GM18907 (cell line): Measurements from ENCODE around the gene SLC9A2.

Experiments used
- ATAC-seq: cut with Tn5 transposase; IDR thresholded peaks from one replicate; pipeline ENCODE4 v1.9.1; 2021; ENCODE audit warnings: mild to moderate bottlenecking, moderate library complexity; ENCODE audit not compliant: unreplicated experiment

SLC9A2 gene, protein sequence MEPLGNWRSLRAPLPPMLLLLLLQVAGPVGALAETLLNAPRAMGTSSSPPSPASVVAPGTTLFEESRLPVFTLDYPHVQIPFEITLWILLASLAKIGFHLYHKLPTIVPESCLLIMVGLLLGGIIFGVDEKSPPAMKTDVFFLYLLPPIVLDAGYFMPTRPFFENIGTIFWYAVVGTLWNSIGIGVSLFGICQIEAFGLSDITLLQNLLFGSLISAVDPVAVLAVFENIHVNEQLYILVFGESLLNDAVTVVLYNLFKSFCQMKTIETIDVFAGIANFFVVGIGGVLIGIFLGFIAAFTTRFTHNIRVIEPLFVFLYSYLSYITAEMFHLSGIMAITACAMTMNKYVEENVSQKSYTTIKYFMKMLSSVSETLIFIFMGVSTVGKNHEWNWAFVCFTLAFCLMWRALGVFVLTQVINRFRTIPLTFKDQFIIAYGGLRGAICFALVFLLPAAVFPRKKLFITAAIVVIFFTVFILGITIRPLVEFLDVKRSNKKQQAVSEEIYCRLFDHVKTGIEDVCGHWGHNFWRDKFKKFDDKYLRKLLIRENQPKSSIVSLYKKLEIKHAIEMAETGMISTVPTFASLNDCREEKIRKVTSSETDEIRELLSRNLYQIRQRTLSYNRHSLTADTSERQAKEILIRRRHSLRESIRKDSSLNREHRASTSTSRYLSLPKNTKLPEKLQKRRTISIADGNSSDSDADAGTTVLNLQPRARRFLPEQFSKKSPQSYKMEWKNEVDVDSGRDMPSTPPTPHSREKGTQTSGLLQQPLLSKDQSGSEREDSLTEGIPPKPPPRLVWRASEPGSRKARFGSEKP

DNA sequence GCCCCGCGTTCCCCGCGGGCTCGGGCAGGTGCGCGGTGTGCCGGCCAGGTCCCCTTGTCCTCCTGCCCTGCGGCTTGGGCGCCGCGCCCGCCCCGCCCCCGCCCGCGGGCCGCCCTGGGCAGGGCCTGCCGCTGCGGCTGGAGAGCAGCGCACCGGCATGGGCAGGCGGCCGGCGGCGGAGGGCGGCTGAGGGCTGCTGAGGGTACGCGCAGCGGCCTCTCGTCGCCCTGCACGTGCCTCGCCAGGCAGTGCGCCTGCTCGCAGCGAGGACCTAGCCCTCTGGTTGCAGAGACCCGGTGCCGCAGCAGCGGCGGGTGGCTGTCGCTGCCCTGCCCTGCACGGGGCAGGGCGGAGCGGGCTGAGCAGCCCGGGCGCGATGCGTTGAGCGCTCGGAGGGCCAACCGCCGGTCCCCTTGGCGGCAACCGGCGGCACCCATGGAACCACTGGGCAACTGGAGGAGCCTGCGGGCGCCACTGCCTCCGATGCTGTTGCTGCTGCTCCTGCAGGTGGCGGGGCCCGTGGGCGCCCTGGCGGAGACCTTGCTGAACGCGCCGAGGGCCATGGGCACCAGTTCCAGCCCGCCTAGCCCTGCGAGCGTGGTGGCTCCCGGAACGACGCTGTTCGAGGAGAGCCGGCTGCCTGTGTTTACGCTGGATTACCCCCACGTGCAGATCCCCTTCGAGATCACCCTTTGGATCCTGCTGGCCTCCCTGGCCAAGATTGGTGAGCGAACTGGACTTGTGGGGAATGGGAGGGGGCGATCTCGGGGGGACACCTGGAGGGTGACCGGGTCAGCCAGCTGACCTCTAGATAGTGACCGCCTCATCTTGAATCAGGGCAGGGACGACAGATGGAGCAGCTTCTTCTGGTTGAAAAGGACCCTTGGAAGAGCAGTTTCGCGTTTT, at the start of gene SLC9A2:
TSS of gene SLC9A2 (plus strand) at position 140 of the 906 bp plus-strand sequence. CDS start at position 436, 296 bp downstream.
- ATAC-seq = no peak

GRCh38 chr2:102575888-102576287, 43.5 kb upstream of the SLC9A2 start:
- no peak for ATAC-seq

GRCh38 chr2:102578376-102578775, 41.0 kb upstream of the SLC9A2 start:
- no peak for ATAC-seq

GRCh38 chr2:102581911-102582310, 37.4 kb upstream of the SLC9A2 start:
- ATAC-seq = no peak

DNA sequence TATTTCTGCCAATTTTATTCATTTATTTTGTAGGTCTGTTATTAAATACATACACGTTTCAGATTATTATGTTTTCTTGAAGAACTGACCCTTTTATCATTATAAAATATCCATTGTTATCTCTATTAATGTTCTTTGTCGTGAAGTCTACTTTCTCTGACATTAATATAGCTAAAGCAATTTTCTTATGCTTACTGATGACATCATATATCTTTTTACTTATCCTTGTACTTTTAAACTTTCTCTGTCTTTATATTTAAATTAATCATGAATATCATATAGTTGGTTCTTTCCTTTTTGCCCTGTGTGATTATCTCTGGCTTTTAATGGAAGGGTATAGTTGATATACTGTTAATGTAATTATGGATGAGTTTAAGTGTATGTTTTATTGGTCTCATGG, 36.5 kb upstream of the SLC9A2 start:
- ATAC-seq = no peak

GRCh38 chr2:102585847-102586404, 33.4 kb upstream of the SLC9A2 start:
- ATAC-seq = no peak

- no peak for ATAC-seq
These were observed 31.0 kb upstream of the SLC9A2 start for GRCh38 chr2:102588213-102588939.

DNA sequence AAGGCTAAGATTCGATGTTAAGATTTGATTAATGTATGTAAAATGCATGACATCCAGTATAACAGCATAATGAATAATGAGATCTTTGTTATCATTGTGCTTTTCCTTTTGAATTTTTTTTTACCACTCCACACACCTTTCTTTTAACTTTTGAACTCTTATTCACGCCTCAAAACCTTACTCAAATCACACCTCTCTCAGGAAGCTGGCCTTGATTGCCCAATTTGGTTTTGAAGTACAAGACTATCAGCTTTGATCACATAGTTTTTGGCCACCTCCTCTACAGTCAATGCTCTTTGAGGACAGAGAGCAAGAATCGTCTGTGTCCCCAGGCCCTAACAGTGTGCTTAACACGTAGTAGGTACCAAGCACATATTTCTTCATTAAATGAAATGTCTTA, 29.9 kb upstream of the SLC9A2 start:
- no peak for ATAC-seq

DNA sequence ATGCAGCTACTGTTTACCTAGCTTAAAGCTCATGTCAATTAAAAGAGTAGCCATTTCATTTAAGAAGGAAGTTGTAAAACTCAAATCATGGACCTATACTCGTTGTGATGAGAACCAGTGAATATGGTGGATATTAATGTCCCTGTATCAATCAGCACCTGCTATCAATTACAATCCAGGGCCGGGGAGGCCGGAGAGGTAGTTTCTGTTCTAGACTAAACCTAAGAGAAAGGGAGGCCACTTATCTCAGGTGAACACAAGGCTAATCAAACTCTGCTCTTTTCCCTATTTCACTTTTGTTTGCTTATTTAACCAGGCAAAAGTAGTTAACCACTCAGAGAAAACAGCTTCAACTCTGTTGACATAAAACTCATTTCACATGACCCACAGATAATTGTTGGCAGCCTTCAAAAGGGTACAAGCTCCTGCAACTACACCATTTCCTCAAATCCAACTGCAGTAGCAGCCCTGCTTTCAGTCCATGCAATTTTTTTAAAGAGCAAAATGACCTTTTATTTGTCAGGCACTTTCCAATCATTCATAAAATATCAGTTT, 27.8 kb upstream of the SLC9A2 start:
- no peak for ATAC-seq

GRCh38 chr2:102592601-102593000, 26.8 kb upstream of the SLC9A2 start:
- no peak for ATAC-seq

- no peak for ATAC-seq
These were observed 25.8 kb upstream of the SLC9A2 start for GRCh38 chr2:102593516-102593915.

DNA sequence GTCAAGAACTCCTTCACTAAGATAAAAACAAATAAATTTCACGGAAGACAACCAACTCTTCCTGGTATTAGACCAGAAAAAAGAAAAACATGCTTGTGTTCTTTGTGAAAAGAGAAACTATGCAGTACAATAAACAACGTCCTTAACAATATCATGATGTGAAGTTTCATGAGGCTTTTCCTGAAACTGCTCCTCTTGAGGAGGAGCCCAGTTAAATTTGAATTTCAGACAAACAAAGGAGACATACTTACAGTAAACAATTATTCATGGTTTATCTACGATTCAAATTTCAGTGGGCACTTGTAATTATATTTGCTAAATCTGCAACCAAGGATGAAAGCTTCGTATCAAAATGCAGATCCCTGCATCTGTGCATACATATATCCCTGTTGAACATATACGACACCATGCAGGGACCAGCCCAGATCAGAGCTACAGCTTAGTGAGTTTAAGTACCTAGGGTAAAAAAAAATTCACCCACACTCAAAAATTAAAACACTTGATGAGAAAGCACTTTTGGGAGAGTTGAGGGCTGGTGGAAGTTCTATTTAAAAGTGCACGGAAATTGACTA, 24.8 kb upstream of the SLC9A2 start:
- ATAC-seq = no peak

- no peak for ATAC-seq
These were observed 21.6 kb upstream of the SLC9A2 start for GRCh38 chr2:102597788-102598187.

- ATAC-seq = no peak
These were observed 19.9 kb upstream of the SLC9A2 start for GRCh38 chr2:102599486-102599885.

- no peak for ATAC-seq
These were observed 17.6 kb upstream of the SLC9A2 start for GRCh38 chr2:102601730-102602129.

GRCh38 chr2:102603904-102604303, 15.4 kb upstream of the SLC9A2 start:
- ATAC-seq = no peak

DNA sequence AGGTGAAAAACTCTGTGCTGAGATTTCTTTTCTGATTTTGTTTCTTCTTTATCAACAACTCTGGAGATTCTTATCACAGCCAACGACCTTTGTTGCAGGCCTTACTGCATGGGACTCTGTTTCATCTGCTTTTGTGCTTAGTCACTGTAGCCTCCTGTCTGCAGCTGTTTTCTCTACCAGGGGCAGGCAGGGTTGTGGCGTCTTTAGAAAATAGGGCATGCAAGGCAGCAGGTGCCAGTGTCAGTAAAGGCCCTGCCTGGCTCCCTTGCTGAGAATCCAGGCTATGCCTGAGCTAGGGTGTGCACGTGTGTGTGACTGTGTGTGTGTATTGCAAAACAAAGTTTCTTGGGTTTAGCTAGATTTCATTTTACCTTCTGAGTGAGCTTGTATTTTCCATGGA, 14.6 kb upstream of the SLC9A2 start:
- ATAC-seq = no peak

DNA sequence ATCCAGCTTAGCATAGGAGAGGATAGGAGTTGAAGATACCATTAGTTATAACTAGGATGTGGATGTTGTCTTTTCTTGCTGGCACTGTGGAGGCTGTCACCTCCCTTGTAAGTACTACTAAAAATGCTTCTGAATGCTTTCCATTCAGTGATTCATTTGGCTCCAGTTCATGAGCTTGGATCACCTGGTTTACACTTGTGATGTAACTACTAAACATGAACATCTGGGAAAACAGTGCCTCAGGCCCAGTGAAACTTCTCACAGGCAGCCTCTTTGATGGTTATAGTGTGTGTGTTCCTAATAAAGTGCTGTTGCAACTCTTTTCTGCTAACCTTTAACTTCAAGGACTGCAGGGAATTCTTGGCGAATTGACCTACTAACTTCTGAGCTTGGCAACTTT, 13.0 kb upstream of the SLC9A2 start:
- ATAC-seq = no peak

DNA sequence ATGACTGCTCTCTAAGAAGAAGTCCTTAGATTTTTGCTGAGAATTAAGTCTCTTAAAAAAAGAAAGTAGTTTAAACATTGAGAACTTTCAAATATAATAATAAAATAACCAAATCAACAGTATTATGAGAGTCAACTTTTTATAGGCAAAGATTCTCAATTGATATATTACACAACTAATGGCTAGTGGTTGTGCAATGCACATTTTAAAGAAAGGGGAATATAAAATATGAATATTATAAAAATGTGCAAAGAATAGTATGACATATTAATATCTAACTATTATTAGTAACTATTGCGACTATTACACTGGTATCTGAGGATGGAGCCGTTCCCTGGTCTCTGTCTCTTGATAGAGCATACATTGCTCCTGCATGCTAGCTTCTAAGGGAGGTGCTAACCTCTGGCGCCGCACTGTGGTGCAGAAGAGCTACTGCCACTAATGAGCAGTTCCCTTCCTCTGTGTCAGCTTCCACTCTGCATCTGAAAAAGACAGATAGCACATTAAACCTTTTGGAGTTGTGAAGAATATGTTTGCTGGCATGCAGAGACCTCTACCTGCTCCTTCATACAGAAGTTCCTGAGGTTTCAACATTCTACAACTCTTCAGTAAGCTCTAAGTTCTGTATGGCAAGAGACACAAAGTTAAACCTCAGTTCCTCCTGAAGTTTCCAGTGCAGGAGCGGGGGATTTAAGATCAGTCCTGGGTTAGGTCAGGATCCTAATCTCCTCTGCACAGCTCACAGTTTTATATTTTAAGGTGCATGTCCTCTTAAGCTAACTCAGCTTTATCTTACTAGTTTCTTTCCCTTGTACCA, 3.5 kb upstream of the SLC9A2 start:
- peak; percentile 89 for ATAC-seq
